Right forelimb (tissue), 1 donor: ENCODE measurements around the gene METTL1.
"Not testable (repeated sequence)": the region's sequence is repeated elsewhere in the genome, so short reads cannot be mapped to it uniquely, and the experiment has no call there.

Experiments
- DNase-seq: peaks from one replicate; pipeline ENCODE4 v3.0.0-alpha.2; 2018

The METTL1 gene

GRCh38 chr12:57771873-57772428 is at the start of gene METTL1:
TSS of gene METTL1 (minus strand) at chr12:57772105. CDS start at chr12:57772083, 22 bp downstream.
- peak; percentile 98 for DNase-seq

- DNase-seq: not testable (repeated sequence)
Measured at GRCh38 chr12:57821015-57821414, 49.1 kb upstream of the METTL1 start.

- not testable (repeated sequence) for DNase-seq
Measured at GRCh38 chr12:57820119-57820518, 48.2 kb upstream of the METTL1 start.

- DNase-seq: not testable (repeated sequence)
Measured at GRCh38 chr12:57817990-57818331, 46.1 kb upstream of the METTL1 start.

- DNase-seq: no peak
Measured at GRCh38 chr12:57817261-57817989, 45.5 kb upstream of the METTL1 start.

- no peak for DNase-seq
Measured at GRCh38 chr12:57816855-57817151, 44.9 kb upstream of the METTL1 start.

- no peak for DNase-seq
Measured at GRCh38 chr12:57816001-57816854, 44.3 kb upstream of the METTL1 start.

- DNase-seq: no peak
Measured at GRCh38 chr12:57815177-57816000, 43.5 kb upstream of the METTL1 start.

- no peak for DNase-seq
Measured at GRCh38 chr12:57813971-57814772, 42.3 kb upstream of the METTL1 start.

- no peak for DNase-seq
Measured at GRCh38 chr12:57813111-57813970, 41.4 kb upstream of the METTL1 start.

GRCh38 chr12:57811028-57811755 is 39.3 kb upstream of the METTL1 start:
- no peak for DNase-seq

- DNase-seq: no peak
Measured at GRCh38 chr12:57810450-57810849, 38.5 kb upstream of the METTL1 start.

GRCh38 chr12:57809425-57809824 is 37.5 kb upstream of the METTL1 start:
- DNase-seq: no peak

- DNase-seq: no peak
Measured at GRCh38 chr12:57808351-57808750, 36.4 kb upstream of the METTL1 start.

GRCh38 chr12:57807285-57807684 is 35.4 kb upstream of the METTL1 start:
- no peak for DNase-seq

GRCh38 chr12:57806677-57807076 is 34.8 kb upstream of the METTL1 start:
- DNase-seq: no peak

- no peak for DNase-seq
Measured at GRCh38 chr12:57803319-57803893, 31.5 kb upstream of the METTL1 start.

- DNase-seq: no peak
Measured at GRCh38 chr12:57802607-57803006, 30.7 kb upstream of the METTL1 start.

GRCh38 chr12:57800965-57801364 is 29.1 kb upstream of the METTL1 start:
- DNase-seq: no peak

GRCh38 chr12:57797933-57798332 is 26.0 kb upstream of the METTL1 start:
- no peak for DNase-seq
